ENCODE measurements around the gene SEZ6L2. TPM values are rescaled to one million over a fixed set of nuclear protein-coding genes. Genes with fewer than 3 reads are reported as not detected.

The SEZ6L2 gene
- total RNA-seq, 1 experiment from 2014 or later = 68.9 TPM

- intact Hi-C loops (cut with micrococcal nuclease; ENCODE audit: unreplicated experiment) = no loop called here
- TF ChIP-seq CTCF (IDR thresholded peaks at IDR 0.05; ENCODE audit: unreplicated experiment) = no peak
- no peak for DNase-seq
- CTCF ChIA-PET = no interaction called here
- Mint-ChIP-seq H3K36me3 (ENCODE audit: insufficient read depth, unreplicated experiment) (peaks cover 72% of the 10 kb centered on the region), H3K9me3 (ENCODE audit: low read depth, unreplicated experiment) (no peaks in the 10 kb centered on the region), H3K4me1 (ENCODE audit: low read depth, unreplicated experiment) (no peaks in the 10 kb centered on the region), H3K27me3 (ENCODE audit: unreplicated experiment) (no peaks in the 10 kb centered on the region), H3K4me3 (ENCODE audit: low read depth, unreplicated experiment) (no peak overlapping the region), H3K27ac (ENCODE audit: unreplicated experiment) (no peak overlapping the region)
- no TSS peak for BruUV-seq (replicated peaks)
These were observed 55.4 kb downstream of the SEZ6L2 start for GRCh38 chr16:29843931-29844330.

- H3K27ac Mint-ChIP-seq (ENCODE audit: unreplicated experiment) = no peak overlapping the region
- H3K9me3 Mint-ChIP-seq (ENCODE audit: low read depth, unreplicated experiment) = no peaks in the 10 kb centered on the region
- TF ChIP-seq CTCF (IDR thresholded peaks at IDR 0.05; ENCODE audit: unreplicated experiment) = no peak
- intact Hi-C loops (cut with micrococcal nuclease; ENCODE audit: unreplicated experiment) = no loop called here
- no peaks in the 10 kb centered on the region for H3K4me1 Mint-ChIP-seq (ENCODE audit: low read depth, unreplicated experiment)
- H3K4me3 Mint-ChIP-seq (ENCODE audit: low read depth, unreplicated experiment) = no peak overlapping the region
- CTCF ChIA-PET = no interaction called here
- H3K27me3 Mint-ChIP-seq (ENCODE audit: unreplicated experiment) = no peaks in the 10 kb centered on the region
- no TSS peak for BruUV-seq (replicated peaks)
- H3K36me3 Mint-ChIP-seq (ENCODE audit: insufficient read depth, unreplicated experiment) = peaks cover 70% of the 10 kb centered on the region
- no peak for DNase-seq
These were observed 56.5 kb downstream of the SEZ6L2 start for GRCh38 chr16:29842732-29843346.

GRCh38 chr16:29841631-29842030, 57.7 kb downstream of the SEZ6L2 start:
- Mint-ChIP-seq H3K4me1 (ENCODE audit: low read depth, unreplicated experiment) (no peaks in the 10 kb centered on the region), H3K27ac (ENCODE audit: unreplicated experiment) (no peak overlapping the region), H3K4me3 (ENCODE audit: low read depth, unreplicated experiment) (no peak overlapping the region), H3K27me3 (ENCODE audit: unreplicated experiment) (no peaks in the 10 kb centered on the region), H3K9me3 (ENCODE audit: low read depth, unreplicated experiment) (no peaks in the 10 kb centered on the region), H3K36me3 (ENCODE audit: insufficient read depth, unreplicated experiment) (peaks cover 66% of the 10 kb centered on the region)
- BruUV-seq (replicated peaks) = no TSS peak
- CTCF ChIA-PET = interaction anchor here (0.5 kb wide), 1 partner anchor 13 kb away, joined by 5 read pairs; no protein-coding TSS in a partner anchor
- intact Hi-C loops (cut with micrococcal nuclease; ENCODE audit: unreplicated experiment) = no loop called here
- DNase-seq = no peak
- no peak for TF ChIP-seq CTCF (IDR thresholded peaks at IDR 0.05; ENCODE audit: unreplicated experiment)

- CTCF ChIA-PET = interaction anchor here (1.0 kb wide), 1 partner anchor 122 kb away, joined by 7 read pairs; the partner anchor contains the start of gene TMEM219
- peaks cover 62% of the 10 kb centered on the region for H3K36me3 Mint-ChIP-seq (ENCODE audit: insufficient read depth, unreplicated experiment)
- no peak for TF ChIP-seq CTCF (IDR thresholded peaks at IDR 0.05; ENCODE audit: unreplicated experiment)
- intact Hi-C loops (cut with micrococcal nuclease; ENCODE audit: unreplicated experiment) = no loop called here
- H3K27ac Mint-ChIP-seq (ENCODE audit: unreplicated experiment) = no peak overlapping the region
- H3K27me3 Mint-ChIP-seq (ENCODE audit: unreplicated experiment) = no peaks in the 10 kb centered on the region
- no peak for DNase-seq
- no peak overlapping the region for H3K4me3 Mint-ChIP-seq (ENCODE audit: low read depth, unreplicated experiment)
- H3K4me1 Mint-ChIP-seq (ENCODE audit: low read depth, unreplicated experiment) = no peaks in the 10 kb centered on the region
- no peaks in the 10 kb centered on the region for H3K9me3 Mint-ChIP-seq (ENCODE audit: low read depth, unreplicated experiment)
- BruUV-seq (replicated peaks) = no TSS peak
These were observed 59.1 kb downstream of the SEZ6L2 start for GRCh38 chr16:29840240-29840639.

Measured in Calu3 (cell line).